ENCODE results near the gene DMTF1. TPM values are rescaled to one million over a fixed set of nuclear protein-coding genes. Genes with fewer than 3 reads are reported as not detected.
A peak's percentile ranks its signal among the peaks of the same experiment; 100 is the strongest.

DMTF1 gene
- total and polyA plus RNA-seq, 2 experiments from 2014 or later: 37.8 to 75.1 TPM

DNA sequence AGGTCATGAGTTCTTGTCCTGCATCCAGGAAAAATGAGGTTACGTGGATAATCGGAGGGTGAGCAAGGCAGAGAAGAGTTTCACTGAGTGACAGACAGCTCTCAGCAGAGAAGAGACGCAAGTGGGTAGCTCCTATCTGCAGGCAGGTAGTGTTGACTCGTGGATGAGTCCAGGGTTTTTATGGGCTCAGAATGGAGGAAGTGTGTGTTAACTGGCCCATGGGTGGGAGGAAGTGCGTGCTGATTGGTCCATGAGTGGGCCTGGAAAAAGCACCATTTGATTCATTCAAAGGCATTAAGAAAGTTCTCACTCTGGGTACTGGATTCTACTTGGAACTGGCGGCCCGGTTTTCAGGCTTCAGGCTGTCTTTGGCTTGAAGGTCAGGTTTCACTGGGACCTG is 4.8 kb upstream of the DMTF1 start:
- WGBS (ENCODE audit: low lambda C conversion rate, missing lambda C conversion rate): 88% methylated on average over 7 of the region's 7 CpGs
- H3K27me3 ChIP-seq: no peaks in the 10 kb centered on the region
- no peak overlapping the region for H3K27ac ChIP-seq
- H3K9me2 ChIP-seq (replicated peaks; ENCODE audit: insufficient read depth): no peaks in the 10 kb centered on the region
- no peaks in the 10 kb centered on the region for H3K9me3 ChIP-seq (ENCODE audit: low read depth)
- H3K4me1 ChIP-seq (ENCODE audit: insufficient read depth): no peaks in the 10 kb centered on the region
- TF ChIP-seq, protein P1, sequence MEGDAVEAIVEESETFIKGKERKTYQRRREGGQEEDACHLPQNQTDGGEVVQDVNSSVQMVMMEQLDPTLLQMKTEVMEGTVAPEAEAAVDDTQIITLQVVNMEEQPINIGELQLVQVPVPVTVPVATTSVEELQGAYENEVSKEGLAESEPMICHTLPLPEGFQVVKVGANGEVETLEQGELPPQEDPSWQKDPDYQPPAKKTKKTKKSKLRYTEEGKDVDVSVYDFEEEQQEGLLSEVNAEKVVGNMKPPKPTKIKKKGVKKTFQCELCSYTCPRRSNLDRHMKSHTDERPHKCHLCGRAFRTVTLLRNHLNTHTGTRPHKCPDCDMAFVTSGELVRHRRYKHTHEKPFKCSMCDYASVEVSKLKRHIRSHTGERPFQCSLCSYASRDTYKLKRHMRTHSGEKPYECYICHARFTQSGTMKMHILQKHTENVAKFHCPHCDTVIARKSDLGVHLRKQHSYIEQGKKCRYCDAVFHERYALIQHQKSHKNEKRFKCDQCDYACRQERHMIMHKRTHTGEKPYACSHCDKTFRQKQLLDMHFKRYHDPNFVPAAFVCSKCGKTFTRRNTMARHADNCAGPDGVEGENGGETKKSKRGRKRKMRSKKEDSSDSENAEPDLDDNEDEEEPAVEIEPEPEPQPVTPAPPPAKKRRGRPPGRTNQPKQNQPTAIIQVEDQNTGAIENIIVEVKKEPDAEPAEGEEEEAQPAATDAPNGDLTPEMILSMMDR (IDR thresholded peaks at IDR 0.05; ENCODE audit: poor library complexity): no peak
- TF ChIP-seq EZH2phosphoT487 (IDR thresholded peaks at IDR 0.05; ENCODE audit: low read depth, severe bottlenecking, unreplicated experiment) (no peak), EZH2 (IDR thresholded peaks at IDR 0.05; ENCODE audit: borderline replicate concordance) (no peak)
- no peaks in the 10 kb centered on the region for H4K20me1 ChIP-seq (ENCODE audit: insufficient read depth, poor library complexity, severe bottlenecking)
- H3K36me3 ChIP-seq (replicated peaks; ENCODE audit: insufficient read depth, low read depth): no peaks in the 10 kb centered on the region
- no peak for DNase-seq (ENCODE audit: low spot score)
- H3K4me3 ChIP-seq: no peak overlapping the region
- H2AFZ ChIP-seq: no peak overlapping the region
- H3K4me2 ChIP-seq: no peak overlapping the region
- H3K79me2 ChIP-seq: no peaks in the 10 kb centered on the region

DNA sequence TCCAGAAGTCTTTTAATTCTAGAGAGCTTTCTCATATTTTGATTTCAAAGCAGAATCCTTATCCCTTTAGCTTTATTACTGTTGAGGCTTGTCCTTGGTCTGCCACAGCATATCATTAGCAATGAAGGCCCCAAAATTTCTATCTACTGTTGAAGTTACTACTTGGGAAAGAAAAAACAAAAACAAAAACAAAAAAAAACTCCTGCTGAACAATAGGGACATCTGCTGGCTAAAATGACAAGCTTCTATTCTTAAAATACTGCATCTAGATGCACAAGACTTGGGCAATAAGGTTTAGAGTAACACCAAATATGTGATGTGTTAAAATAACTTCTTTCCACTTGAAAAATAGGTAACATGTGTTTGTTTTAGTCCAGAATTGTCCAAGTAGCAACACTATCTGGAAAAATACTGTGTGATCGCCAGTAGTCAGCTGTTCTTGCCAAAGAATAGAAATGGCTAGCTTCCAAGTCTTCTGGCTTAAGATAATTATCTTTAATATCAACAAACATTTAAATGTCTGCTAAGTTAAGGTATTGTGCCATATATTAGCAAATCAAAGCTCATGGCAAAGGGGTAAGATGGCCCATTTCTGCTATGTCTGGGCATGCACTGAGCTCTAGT is 3.8 kb upstream of the DMTF1 start:
- Histone ChIP-seq H3K79me2 (peaks cover 3% of the 10 kb centered on the region), H3K4me3 (no peak overlapping the region), H3K9me3 (ENCODE audit: low read depth) (no peaks in the 10 kb centered on the region), H3K9me2 (replicated peaks; ENCODE audit: insufficient read depth) (no peaks in the 10 kb centered on the region), H3K27ac (no peak overlapping the region), H3K4me1 (ENCODE audit: insufficient read depth) (no peaks in the 10 kb centered on the region), H3K36me3 (replicated peaks; ENCODE audit: insufficient read depth, low read depth) (no peaks in the 10 kb centered on the region), H3K4me2 (no peak overlapping the region), H2AFZ (no peak overlapping the region), H4K20me1 (ENCODE audit: insufficient read depth, poor library complexity, severe bottlenecking) (peaks cover under 1% of the 10 kb centered on the region), H3K27me3 (no peaks in the 10 kb centered on the region)
- no peak for TF ChIP-seq EZH2 (IDR thresholded peaks at IDR 0.05; ENCODE audit: borderline replicate concordance)
- TF ChIP-seq, protein P1 (IDR thresholded peaks at IDR 0.05; ENCODE audit: poor library complexity): peak; percentile 72
- WGBS (ENCODE audit: low lambda C conversion rate, missing lambda C conversion rate): 65% methylated on average over 1 of the region's 1 CpG
- DNase-seq (ENCODE audit: low spot score): peak; percentile 24

DNA sequence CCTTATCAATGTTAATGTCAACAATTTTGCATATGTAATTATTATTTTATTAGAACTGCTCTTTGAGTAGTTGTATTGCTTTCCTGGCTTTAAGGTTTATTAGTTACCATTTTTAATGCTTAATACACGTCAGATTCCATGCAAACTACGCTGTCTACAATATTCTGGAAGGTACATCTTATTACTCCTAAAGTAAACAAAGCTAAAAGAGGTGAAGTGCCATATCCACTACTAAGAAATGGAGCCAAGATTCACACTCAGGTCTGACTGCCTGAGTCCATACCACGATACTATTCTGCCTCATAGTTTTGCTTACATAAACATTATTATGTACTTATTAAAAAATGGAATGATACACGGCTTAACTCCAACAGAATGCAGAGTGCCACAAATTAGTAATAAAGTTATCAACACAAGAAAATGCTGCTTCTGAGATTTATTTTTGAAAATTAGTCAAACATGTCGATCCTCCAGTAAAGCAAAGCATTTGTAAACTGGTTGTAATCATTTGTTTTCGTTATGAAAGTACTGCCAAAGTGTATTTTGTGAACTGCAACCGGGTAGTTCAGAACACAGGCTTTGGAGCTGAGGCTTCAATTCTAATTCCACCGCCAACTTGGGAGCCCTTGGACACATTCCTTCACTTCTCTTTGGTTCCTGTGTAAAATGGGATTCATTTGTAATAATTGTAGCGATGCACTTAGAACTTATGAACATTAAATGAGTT is 1.1 kb upstream of the DMTF1 start:
- H3K4me1 ChIP-seq (ENCODE audit: insufficient read depth): peaks cover 13% of the 10 kb centered on the region
- TF ChIP-seq, protein P1 (IDR thresholded peaks at IDR 0.05; ENCODE audit: poor library complexity): no peak
- no peak for TF ChIP-seq EZH2phosphoT487 (IDR thresholded peaks at IDR 0.05; ENCODE audit: low read depth, severe bottlenecking, unreplicated experiment)
- no peak for TF ChIP-seq EZH2 (IDR thresholded peaks at IDR 0.05; ENCODE audit: borderline replicate concordance)
- peak overlapping the region; percentile 98 for H3K27ac ChIP-seq
- no peaks in the 10 kb centered on the region for H3K27me3 ChIP-seq
- WGBS (ENCODE audit: low lambda C conversion rate, missing lambda C conversion rate): 53% methylated on average over 9 of the region's 9 CpGs
- peak overlapping the region; percentile 81 for H3K4me2 ChIP-seq
- H3K36me3 ChIP-seq (replicated peaks; ENCODE audit: insufficient read depth, low read depth): no peaks in the 10 kb centered on the region
- no peaks in the 10 kb centered on the region for H3K9me2 ChIP-seq (replicated peaks; ENCODE audit: insufficient read depth)
- peak overlapping the region; percentile 32 for H3K4me3 ChIP-seq
- H3K79me2 ChIP-seq: peaks cover 31% of the 10 kb centered on the region
- peaks cover 23% of the 10 kb centered on the region for H4K20me1 ChIP-seq (ENCODE audit: insufficient read depth, poor library complexity, severe bottlenecking)
- no peaks in the 10 kb centered on the region for H3K9me3 ChIP-seq (ENCODE audit: low read depth)
- no peak for DNase-seq (ENCODE audit: low spot score)
- peak overlapping the region; percentile 70 for H2AFZ ChIP-seq

Measured in hepatocyte (in vitro differentiated cells).